SK-MEL-5 (cell line): ENCODE data around the gene IGF2. TPM values are rescaled to one million over a fixed set of nuclear protein-coding genes. Genes with fewer than 3 reads are reported as not detected.
A peak's percentile ranks its signal among the peaks of the same experiment; 100 is the strongest.

ENCODE experiments used
- DNase-seq: peaks from one replicate; pipeline ENCODE4 v3.0.0-alpha.2; 2016; ENCODE audit warnings: low read depth, low spot score
- in situ Hi-C: cut with HindIII; loops from 2 replicates; pipeline ENCODE4 v1.10.0; 2016; ENCODE audit warnings: low sequenced_read_pairs, high pct_unique_total_duplicates, low pct_unique_long_range_greater_than_20kb
- small RNA-seq, 2 experiments: library from RNA; depleted of rRNA; stranded (forward); fragments of <200 nt; gene quantifications; one replicate each; pipeline ENCODE3, GENCODE V24; 2014
- total RNA-seq: library from RNA; depleted of rRNA; stranded (reverse); fragments of >200 nt; shearing (Covaris generic); gene quantifications from 2 replicates; pipeline ENCODE4 v1.2.3, GENCODE V29; 2014; rRNA removed

The IGF2 gene
- total RNA-seq, 1 experiment from 2014 or later: 0.03 TPM

DNA sequence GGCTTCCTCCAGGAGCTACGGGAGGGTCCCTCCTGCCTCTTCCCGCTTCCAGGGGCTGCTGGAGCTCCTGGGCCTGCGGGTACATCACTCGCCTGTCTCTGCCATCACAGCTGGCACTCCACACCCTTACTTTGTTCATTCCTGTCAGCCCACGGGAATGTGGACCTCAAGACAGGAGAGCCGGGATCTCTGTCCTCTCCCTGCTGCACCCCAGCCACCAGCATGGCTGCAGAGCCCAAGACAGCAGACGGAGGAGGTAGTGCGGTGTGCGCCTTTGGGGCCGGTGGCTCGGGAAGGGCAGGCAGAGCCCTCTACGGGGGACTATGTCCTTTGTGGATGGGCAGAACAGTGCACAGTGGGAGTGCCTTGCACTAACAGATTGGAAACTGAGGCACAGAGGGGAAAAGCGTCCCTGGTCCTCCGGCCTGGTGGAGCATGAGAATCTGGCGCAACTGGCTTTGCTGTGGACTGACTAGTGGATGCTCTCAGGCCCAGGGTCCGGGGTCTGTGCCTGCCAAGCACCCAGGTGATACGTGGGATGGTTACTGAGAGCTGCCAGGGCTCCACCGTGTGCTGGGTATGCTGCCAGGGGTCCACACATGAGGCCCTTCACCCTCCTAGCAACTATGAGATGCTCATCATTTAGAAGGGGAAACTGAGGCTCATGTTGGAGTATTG is 47.3 kb downstream of the IGF2 start:
- in situ Hi-C loops: no loop called here
- DNase-seq: no peak

DNA sequence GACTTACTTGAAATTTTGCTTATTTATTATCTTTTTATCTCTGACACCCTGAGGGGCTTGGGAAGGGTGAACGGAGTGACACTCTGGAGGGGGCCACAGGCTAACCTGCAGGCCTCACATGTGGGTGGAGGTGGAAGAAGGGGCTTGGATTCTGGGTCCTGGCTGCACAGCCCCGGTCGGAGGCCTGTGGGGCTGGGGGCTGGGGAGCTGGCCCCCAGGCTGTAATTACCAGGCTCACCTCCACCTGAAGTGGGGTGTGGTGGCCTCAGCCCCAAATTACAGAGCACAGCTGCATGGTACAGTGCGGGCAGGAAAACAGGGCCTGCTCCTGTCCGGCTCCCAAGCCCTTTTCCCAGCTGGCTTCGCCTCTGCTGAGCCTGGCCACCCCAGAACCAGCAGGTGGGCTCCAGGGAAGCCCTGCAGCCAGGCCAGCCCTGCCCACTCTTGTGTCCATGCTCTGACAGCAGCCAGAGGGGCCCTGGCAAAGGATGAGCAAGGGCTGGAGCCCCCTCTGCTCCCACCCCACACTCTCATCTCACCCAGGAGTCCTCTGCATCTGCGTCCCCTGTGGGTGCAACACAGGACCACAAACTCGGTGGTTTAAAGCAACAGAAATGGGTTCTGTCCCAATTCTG is 48.0 kb downstream of the IGF2 start:
- DNase-seq: no peak
- in situ Hi-C loops: no loop called here

DNA sequence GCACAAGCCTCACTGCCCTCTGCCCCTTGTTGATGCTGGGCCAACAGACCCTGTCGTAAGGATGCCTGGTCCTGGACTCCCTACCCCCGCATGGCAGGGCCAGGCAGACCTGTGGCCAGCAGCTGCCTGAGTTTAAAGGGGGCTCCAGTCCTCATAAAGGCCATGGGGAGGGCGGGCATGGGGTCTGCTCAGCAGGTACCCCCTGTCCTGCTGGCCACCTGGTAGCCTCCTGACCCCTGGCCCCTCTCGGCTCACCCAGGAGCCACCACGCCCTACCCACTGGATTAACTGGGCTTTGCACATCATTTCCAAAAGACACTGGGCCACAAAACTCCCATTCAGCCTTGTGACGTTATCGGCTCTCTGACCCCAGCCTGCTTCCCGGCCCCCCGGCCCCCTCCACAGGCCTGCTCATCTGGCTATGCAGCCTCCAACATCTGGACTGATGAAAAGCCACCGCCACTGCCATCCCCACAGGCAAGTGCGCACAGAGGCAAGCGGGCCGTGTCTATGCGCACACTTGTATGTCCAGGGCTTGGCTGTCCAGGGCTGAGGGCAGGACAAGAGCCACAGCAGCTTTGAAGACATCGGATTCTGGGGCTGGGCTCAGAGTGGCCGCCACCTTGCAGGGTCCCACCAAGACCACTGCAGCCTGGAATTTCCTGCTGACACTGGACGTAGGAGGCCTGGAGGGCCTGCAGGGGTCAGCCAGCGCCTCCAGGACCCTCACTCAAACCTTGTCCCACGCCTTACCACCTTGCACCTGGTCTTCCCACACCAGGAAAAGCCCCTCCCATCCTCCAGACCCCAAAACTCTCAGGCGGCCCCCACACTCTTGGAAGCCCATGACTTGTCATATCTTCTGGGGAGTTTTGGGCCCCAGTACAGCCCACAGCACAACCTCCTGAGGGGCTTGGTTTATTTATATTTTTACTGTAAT is 48.7 kb downstream of the IGF2 start:
- DNase-seq: no peak
- in situ Hi-C loops: no loop called here

DNA sequence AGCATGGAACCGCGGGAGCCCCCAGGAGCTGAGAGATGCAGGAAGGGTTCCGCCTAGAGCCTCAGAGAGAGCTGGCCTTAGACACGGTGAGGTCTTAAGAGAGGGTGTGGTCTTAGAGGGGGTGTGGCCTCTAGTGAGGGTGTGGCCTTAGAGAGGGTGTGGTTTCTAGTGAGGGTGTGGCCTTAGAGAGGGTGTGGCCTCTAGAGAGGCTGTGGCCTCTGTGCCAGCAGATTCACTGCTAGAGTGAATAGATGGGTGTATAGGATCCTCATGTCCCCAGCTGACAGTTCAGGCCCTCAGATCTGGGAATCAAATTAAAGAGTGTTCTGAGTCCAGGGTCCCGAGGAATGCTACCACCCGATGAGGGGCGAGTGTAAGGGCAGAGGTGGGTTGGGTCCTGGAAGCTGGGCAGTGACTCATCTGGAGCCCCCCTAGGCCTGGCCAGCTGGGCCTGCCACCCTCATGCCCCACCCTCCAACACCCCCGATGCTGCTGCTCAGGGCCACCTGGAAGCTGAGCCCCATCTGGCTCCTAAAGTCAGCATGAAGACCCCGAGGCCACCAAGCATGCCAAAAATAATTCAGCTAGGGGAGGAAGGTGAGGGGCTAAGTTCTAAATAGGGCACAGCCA is 49.5 kb downstream of the IGF2 start:
- DNase-seq: peak; percentile 71
- in situ Hi-C loops: no loop called here

DNA sequence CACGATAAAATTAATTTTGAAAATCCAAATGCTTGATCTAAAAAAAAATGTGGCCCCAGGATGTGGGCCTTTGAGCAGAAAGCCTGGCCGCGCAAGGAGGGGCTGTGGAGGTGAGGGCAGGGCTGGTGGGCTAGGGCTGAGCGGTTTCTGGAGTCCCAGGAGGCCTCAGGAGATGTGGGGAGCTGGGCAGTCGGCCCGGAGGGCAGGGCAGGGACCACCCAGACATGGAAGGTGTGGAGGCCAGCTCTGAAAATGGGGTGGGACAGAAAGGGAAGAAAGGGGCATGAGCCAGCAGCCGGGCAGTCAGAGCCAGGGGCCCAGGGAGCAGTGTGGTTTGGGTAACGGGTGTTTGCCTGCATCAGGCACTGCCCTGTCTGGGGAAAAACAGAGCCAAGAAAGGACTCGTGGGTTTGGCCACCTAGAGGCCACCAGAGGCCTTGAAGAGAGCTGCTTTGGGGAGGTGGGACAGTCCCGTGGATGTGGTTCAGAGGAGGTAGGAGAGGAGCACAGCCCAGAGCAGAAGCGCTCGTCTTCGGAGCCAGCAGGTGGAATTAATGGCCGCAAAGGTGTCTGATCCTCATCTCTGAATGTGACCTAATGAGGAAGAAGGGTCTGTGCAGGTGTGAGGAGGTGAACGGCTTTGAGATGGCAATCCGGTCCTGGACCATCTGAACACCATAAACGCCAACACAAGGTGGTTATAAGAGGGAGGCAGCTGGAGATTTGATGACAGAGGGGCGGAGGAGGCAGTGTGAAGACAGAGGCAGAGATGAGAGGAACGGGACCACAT is 50.2 kb downstream of the IGF2 start:
- in situ Hi-C loops: no loop called here
- DNase-seq: peak; percentile 9

DNA sequence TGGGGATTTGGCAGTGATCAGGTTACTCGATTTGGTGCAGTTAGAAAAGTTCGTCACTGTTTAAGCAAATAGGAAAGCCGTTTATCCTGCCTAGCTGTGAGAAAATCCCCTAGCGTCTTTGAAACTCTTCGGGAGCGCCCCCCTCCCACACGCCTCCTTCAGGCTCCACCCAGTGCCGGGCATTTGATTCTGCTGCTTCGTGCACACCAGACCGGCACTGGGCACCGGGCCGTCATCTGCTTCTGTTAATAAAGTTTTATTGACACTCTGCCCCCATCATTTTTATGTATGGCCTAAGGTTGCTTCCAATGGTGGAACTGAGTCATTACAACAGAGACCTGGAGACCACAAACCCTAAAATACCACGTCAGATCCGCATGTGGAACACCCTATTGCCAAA is 50.9 kb downstream of the IGF2 start:
- peak; percentile 21 for DNase-seq
- in situ Hi-C loops: no loop called here

DNA sequence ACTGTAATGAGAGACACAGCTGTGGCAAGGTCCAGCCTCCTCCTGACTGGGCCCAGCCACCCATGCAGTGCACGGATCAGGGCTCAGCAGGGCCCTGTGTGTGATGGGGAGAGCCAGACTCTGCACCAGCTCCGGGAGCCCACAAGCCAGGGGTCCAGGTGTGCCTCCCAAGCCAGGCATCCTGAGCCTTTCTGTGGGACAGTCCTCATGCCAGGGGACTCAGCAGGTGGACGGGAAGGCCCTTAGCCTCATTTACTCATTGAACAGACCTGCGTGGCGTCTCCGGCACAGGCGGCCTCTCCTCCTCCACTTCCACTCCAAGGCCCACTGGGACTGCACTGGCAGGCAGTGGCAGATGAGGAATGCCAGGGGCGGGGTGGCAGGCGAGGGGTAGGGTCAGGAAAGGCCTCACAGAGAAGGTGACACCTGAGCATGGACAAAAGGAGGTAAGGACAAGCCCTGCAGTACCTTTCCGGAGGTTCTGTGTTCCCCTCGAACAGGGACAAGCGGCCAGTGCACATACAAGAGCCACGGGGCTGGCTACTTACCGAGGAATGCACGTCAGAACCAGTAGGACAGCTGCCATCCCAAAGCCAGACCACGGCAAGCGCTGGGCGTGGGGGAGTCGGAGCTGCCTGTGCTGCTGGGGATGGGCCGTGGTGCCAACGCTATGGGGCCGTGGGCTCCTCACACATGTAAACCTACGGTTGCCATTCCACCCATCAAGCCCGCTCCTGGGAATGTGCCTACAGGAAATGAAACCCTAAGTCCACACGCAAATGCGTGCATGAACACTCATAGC is 52.7 kb downstream of the IGF2 start:
- in situ Hi-C loops: no loop called here
- DNase-seq: no peak

DNA sequence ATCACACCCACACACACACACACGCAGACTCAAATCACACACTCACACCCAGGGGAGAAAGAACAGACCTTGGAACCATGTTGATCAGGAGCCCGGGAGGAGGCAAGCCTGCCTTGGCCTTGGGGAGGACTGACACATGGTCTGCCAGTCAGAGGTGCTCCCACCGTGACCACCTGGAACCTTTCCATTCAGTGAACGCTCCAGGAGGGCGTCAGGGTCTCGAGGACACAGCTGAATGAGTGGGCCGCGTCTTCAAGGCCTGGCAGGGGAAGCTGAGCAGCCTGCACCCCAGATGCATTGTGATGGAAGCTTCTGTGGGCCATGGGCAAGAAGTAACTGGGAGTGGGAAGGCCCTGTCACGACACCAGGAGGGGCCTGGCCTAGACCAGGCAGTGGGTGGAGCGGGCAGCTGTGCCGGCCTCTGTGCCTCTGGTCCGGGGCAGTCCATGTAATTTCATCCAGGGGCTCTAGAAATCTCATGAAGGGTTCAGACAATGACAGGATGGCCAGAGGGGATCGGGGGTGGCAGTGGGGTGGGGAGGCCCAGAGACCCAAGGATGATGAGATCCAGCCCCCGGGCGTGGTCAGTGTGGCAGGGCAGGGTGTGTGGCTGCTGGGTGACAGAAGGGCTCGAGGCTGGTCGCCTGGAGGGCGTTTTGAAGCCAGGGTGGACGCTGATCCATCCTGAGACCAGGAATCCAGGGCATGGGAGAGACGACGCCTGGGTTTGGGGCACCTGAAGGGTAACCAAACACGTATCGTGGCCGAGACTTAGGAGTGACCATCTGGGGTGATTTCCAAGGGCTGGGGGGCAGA is 53.7 kb downstream of the IGF2 start:
- in situ Hi-C loops: no loop called here
- DNase-seq: no peak

DNA sequence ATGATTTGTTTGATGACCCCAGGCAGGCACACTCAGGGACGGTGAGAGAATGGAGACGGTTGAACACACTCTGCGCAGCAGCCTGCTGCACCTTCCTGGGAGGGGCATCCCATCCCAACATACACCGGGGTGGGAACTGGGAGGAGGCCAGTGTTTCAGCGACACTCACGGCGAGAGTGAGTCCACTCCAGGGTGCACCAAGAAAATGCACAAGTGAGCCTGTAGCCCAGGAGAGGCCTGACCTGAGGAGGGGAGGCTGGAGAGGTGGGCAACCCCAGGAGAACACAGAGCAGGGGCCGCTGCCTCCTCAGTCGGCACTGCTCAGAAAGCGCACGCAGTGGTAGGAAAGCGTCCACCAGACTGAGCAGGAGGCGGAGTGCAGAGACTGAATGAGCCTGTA is 54.5 kb downstream of the IGF2 start:
- in situ Hi-C loops: no loop called here
- DNase-seq: no peak

Small RNA genes within 50 kb of the gene (small RNA-seq; reads per million reads assigned to genes)
- 0 reads per million in 2 experiments for gene MIR4686
- gene MIR483: 0 reads per million in 2 experiments

Other genes starting within 250 kb of the IGF2 start
- not detected in 2 replicates for gene PRR33, start 247.5 kb downstream of the IGF2 start, total RNA-seq
- gene TNNT3, start 219.7 kb downstream of the IGF2 start, total RNA-seq: not detected in 2 replicates
- 169 and 172 TPM in 2 replicates for gene MRPL23, start 192.1 kb downstream of the IGF2 start, total RNA-seq
- 8.8 and 11.1 TPM in 2 replicates for gene H19, start 141.5 kb downstream of the IGF2 start, total RNA-seq
- not detected in 2 replicates for gene INS, start 21.8 kb upstream of the IGF2 start, total RNA-seq
- not detected in 2 replicates for gene TH, start 32.4 kb upstream of the IGF2 start, total RNA-seq
- not detected in 2 replicates for gene ASCL2, start 131.2 kb upstream of the IGF2 start, total RNA-seq
- gene C11orf21, start 162.5 kb upstream of the IGF2 start, total RNA-seq: not detected in 2 replicates
- gene TSPAN32, start 162.6 kb upstream of the IGF2 start, total RNA-seq: not detected in 2 replicates
- gene CD81, start 237.9 kb upstream of the IGF2 start, total RNA-seq: 132 and 150 TPM in 2 replicates